ENCODE measurements around the gene CYP19A1.

DNA sequence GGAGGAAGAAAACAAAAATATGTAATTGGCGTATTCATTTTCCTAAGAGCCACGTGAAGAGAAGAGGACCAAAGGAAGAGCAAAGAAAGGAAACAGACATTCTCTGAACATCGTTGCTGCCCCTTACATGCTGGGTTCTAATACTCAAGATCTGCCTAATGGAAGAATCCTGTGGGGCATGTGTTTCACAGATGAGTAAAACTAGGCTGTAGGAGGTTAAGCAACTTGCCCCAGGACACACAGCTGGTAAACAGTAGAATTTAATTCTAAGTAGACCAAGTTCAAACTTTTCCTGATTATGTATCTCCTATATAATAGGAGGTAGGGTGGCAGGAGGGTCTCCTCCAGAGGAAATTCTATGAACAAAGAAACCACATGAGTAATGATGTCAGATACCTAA, 137.6 kb downstream of the CYP19A1 start:
- TF ChIP-seq EZH2 (IDR thresholded peaks at IDR 0.05; ENCODE audit: insufficient read depth, poor library complexity, severe bottlenecking) (no peak), EZH2phosphoT487 (IDR thresholded peaks at IDR 0.05; ENCODE audit: insufficient read depth, low read depth) (no peak)

Data from GM23248 (cell line).